DOHH2 (cell line): ENCODE measurements around the gene ACADM.

Experiments
- H3F3A ChIP-seq: fragments of 200-600 bp; sonication (generic), shearing (Covaris generic); 2 replicates; pipeline ENCODE4 v1.6.0; 2016; ENCODE audit warnings: antibody characterized with exemption, mild to moderate bottlenecking; ENCODE audit not compliant: control insufficient read depth, insufficient read depth
- H3K27ac ChIP-seq: fragments of 200-600 bp; sonication (generic); 2 replicates; pipeline ENCODE4 v1.5.1; 2014; ENCODE audit warnings: low read depth, mild to moderate bottlenecking, low read length, moderate library complexity
- H3K27me3 ChIP-seq: fragments of 200-600 bp; sonication (generic); 2 replicates; pipeline ENCODE4 v1.6.1; 2014; ENCODE audit warnings: mild to moderate bottlenecking, low read length, mixed read lengths; ENCODE audit not compliant: control insufficient read depth
- H3K36me3 ChIP-seq: fragments of 200-600 bp; sonication (generic); 2 replicates; pipeline ENCODE4 v1.6.1; 2014; ENCODE audit warnings: mild to moderate bottlenecking, low read length, moderate library complexity, mixed read lengths; ENCODE audit not compliant: control insufficient read depth
- H3K4me1 ChIP-seq: fragments of 200-600 bp; sonication (generic); 2 replicates; pipeline ENCODE4 v1.6.1; 2014; ENCODE audit warnings: mild to moderate bottlenecking, low read length, mixed read lengths; ENCODE audit not compliant: control insufficient read depth
- H3K4me2 ChIP-seq: fragments of 200-600 bp; sonication (generic); 2 replicates; pipeline ENCODE4 v1.6.0; 2014; ENCODE audit warnings: mild to moderate bottlenecking, low read length, moderate library complexity
- H3K4me3 ChIP-seq: fragments of 200-600 bp; sonication (generic); 2 replicates; pipeline ENCODE4 v1.5.1; 2014; ENCODE audit warnings: mild to moderate bottlenecking, low read length, mixed read lengths
- H3K79me2 ChIP-seq: fragments of 200-600 bp; sonication (generic); 2 replicates; pipeline ENCODE4 v1.6.1; 2014; ENCODE audit warnings: mild to moderate bottlenecking, low read length, mixed read lengths; ENCODE audit not compliant: control insufficient read depth
- H3K9me2 ChIP-seq: fragments of 200-600 bp; sonication (generic); replicated peaks from 2 replicates; pipeline ENCODE4 v1.6.1; 2014; ENCODE audit warnings: mild to moderate bottlenecking, low read length, mixed read lengths; ENCODE audit not compliant: control insufficient read depth
- H3K9me3 ChIP-seq: fragments of 200-600 bp; sonication (generic); 2 replicates; pipeline ENCODE4 v1.6.1; 2014; ENCODE audit warnings: antibody characterized with exemption, low read length, mixed read lengths; ENCODE audit not compliant: control insufficient read depth, insufficient read depth
- H4K20me1 ChIP-seq: fragments of 200-600 bp; sonication (generic); 2 replicates; pipeline ENCODE4 v1.6.0; 2014; ENCODE audit warnings: low read depth, mild to moderate bottlenecking, antibody characterized with exemption, low read length, moderate library complexity; ENCODE audit not compliant: control insufficient read depth, insufficient read depth
- EZH2phosphoT487 ChIP-seq: fragments of 200-600 bp; sonication (generic); IDR thresholded peaks from 2 replicates; pipeline ENCODE4 v1.6.1; 2017; ENCODE audit warnings: borderline replicate concordance, mild to moderate bottlenecking, antibody characterized with exemption, low read length, moderate library complexity, mixed read lengths
- TF ChIP-seq, protein P1 (sequence below): fragments of 200-600 bp; sonication (generic); IDR thresholded peaks from one replicate; pipeline ENCODE4 v1.5.1; 2014; ENCODE audit warnings: antibody characterized with exemption, mild to moderate bottlenecking, low read depth, low read length; ENCODE audit not compliant: poor library complexity, severe bottlenecking

Gene ACADM

DNA sequence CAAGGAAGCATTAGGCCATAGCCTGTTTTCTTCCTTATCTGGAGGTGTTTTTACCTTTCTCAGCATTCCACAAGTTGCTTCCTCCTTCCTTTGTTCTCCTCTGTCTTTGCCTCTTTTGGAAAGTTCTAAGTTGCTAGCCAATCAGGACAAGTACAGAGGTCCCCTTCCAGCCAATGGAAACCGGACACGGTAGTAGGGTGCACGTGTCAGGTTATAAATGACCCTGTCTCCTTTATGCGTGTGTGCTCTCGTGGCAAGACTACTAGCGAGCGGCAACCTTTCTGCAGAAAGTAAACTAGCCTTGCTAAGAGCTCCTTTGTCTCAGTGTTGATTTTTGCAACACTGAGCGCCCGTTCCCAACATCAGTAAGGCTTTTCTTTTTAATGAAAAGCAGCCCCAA is 1.5 kb upstream of the ACADM start:
- Histone ChIP-seq H3K4me2 (peak overlapping the region; percentile 97), H3K9me3 (no peaks in the 10 kb centered on the region), H4K20me1 (peaks cover 6% of the 10 kb centered on the region; the same call in 1 of the 2 replicates), H3K27ac (no peak overlapping the region), H3K4me3 (peak overlapping the region; percentile 74), H3K79me2 (peaks cover 40% of the 10 kb centered on the region), H3K36me3 (peaks cover 34% of the 10 kb centered on the region), H3K27me3 (no peaks in the 10 kb centered on the region), H3F3A (peaks cover 15% of the 10 kb centered on the region), H3K4me1 (peaks cover 24% of the 10 kb centered on the region), H3K9me2 (no peaks in the 10 kb centered on the region)
- no peak for TF ChIP-seq EZH2phosphoT487
- TF ChIP-seq, protein P1, sequence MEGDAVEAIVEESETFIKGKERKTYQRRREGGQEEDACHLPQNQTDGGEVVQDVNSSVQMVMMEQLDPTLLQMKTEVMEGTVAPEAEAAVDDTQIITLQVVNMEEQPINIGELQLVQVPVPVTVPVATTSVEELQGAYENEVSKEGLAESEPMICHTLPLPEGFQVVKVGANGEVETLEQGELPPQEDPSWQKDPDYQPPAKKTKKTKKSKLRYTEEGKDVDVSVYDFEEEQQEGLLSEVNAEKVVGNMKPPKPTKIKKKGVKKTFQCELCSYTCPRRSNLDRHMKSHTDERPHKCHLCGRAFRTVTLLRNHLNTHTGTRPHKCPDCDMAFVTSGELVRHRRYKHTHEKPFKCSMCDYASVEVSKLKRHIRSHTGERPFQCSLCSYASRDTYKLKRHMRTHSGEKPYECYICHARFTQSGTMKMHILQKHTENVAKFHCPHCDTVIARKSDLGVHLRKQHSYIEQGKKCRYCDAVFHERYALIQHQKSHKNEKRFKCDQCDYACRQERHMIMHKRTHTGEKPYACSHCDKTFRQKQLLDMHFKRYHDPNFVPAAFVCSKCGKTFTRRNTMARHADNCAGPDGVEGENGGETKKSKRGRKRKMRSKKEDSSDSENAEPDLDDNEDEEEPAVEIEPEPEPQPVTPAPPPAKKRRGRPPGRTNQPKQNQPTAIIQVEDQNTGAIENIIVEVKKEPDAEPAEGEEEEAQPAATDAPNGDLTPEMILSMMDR, result no peak

DNA sequence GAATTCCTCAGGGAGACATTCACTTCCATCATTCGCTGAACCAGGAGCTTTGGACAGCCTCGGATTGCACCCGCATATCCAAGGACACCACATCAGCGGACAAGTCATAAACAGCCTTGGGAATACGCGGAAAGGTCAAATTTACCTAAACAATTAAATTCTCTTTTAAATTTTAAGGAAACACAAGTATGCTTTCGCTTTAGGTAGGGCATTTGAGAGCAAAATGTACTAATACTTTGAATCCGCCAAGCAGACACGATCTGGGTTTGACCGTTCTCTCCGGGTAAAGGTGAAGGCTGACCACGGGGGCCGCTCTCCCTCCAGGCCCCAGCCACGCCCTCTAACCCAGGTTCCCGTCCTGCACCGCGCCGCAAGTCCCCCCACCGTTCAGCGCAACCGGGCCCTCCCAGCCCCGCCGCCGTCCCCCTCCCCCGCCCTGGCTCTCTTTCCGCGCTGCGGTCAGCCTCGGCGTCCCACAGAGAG is 479 bp upstream of the ACADM start:
- Histone ChIP-seq H3K27ac (peak overlapping the region; percentile 84), H3K4me3 (peak overlapping the region; percentile 74)

DNA sequence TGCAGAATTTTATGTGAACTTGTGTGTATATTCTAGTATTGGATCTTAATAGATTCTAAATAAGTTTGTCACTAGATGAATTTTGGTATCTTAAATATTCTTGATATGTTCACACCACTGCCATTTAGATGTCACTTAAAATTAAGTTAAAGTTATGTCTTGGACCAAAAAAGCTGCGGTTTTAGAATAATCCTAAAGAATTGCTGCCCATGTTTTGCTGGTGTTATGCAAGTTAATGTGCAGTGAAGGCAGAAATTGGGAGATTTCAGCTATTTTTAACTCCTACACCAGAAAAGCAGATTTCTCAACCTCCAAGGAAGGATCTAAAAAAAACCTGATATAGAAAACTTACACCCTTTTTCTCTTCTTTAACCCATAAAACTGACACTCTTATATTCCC is 757 bp downstream of the ACADM start:
- H3K9me2 ChIP-seq, result no peaks in the 10 kb centered on the region
- no peaks in the 10 kb centered on the region for H3K27me3 ChIP-seq
- peaks cover 55% of the 10 kb centered on the region for H3K36me3 ChIP-seq
- no peak for TF ChIP-seq EZH2phosphoT487
- TF ChIP-seq, protein P1, result no peak
- H3F3A ChIP-seq, result peaks cover 15% of the 10 kb centered on the region
- peak overlapping the region; percentile 74 for H3K4me3 ChIP-seq
- H3K4me2 ChIP-seq, result peak overlapping the region; percentile 97
- H3K79me2 ChIP-seq, result peaks cover 63% of the 10 kb centered on the region
- H3K27ac ChIP-seq, result peak overlapping the region; percentile 84
- H4K20me1 ChIP-seq, result peaks cover 6% of the 10 kb centered on the region; the same call in 1 of the 2 replicates
- H3K9me3 ChIP-seq, result no peaks in the 10 kb centered on the region
- peaks cover 33% of the 10 kb centered on the region for H3K4me1 ChIP-seq

More for the DNA sequence above, 479 bp upstream of the ACADM start:
- Histone ChIP-seq H3K9me2 (no peaks in the 10 kb centered on the region), H4K20me1 (peaks cover 6% of the 10 kb centered on the region; the same call in 1 of the 2 replicates), H3K9me3 (no peaks in the 10 kb centered on the region), H3K79me2 (peaks cover 51% of the 10 kb centered on the region), H3F3A (peaks cover 15% of the 10 kb centered on the region), H3K4me2 (peak overlapping the region; percentile 97), H3K27me3 (no peaks in the 10 kb centered on the region), H3K36me3 (peaks cover 44% of the 10 kb centered on the region), H3K4me1 (peaks cover 33% of the 10 kb centered on the region)
- TF ChIP-seq, protein P1, result no peak
- no peak for TF ChIP-seq EZH2phosphoT487
